ENCODE data around the gene ST6GAL1.

ST6GAL1 gene

GRCh38 chr3:187074846-187075245 lies 144.5 kb downstream of the ST6GAL1 start:
- no peak for DNase-seq (ENCODE audit: low read depth)
- no peak overlapping the region for H3K4me3 ChIP-seq (ENCODE audit: low read depth, low read length)
- TF ChIP-seq CTCF (IDR thresholded peaks at IDR 0.05; ENCODE audit: low read depth, low read length, missing control alignments), result no peak

DNA sequence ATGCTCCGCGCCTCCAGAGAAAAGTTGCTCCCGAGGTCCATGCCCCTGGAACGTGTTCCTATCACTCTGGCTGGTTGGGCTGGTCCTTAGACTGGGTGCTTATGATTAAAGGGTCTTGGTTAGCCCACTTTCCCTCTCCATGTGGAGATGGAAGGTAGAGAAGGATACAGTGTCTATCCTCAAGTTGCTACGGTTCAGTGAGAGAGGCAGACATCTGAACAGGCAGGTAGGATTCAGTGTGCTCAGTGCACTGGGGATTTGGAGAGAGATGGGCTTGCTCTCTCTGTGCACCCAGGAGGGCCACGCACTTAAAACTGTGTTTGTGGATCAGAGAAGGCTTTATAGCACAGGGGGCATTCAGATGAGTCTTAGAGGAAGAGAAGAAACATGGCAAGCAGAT lies 146.0 kb downstream of the ST6GAL1 start:
- DNase-seq (ENCODE audit: low read depth), result no peak
- H3K4me3 ChIP-seq (ENCODE audit: low read depth, low read length), result no peak overlapping the region
- TF ChIP-seq CTCF (IDR thresholded peaks at IDR 0.05; ENCODE audit: low read depth, low read length, missing control alignments), result no peak

- DNase-seq (ENCODE audit: low read depth), result no peak
- no peak overlapping the region for H3K4me3 ChIP-seq (ENCODE audit: low read depth, low read length)
- no peak for TF ChIP-seq CTCF (IDR thresholded peaks at IDR 0.05; ENCODE audit: low read depth, low read length, missing control alignments)
Measured at GRCh38 chr3:187077085-187077484, 146.8 kb downstream of the ST6GAL1 start.

DNA sequence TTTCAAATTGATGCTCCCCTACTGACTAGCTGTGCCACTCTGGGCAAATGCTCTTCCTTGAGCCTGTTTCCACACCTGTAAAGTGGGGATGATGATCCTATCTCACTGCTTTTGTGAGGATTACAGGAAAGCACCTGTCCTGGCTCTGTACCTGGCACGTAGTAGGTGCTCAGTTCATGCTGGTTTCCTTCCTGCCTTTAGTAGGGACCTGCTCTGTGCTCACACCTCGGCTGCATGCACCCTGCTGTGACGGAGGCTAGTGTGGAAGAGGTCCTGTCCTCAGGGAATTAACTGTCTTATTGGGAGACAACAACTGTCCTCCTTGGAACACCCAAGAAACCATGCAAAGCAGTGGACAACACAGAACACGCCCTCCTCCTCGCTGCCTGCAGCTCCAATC lies 147.2 kb downstream of the ST6GAL1 start:
- H3K4me3 ChIP-seq (ENCODE audit: low read depth, low read length), result no peak overlapping the region
- no peak for DNase-seq (ENCODE audit: low read depth)
- no peak for TF ChIP-seq CTCF (IDR thresholded peaks at IDR 0.05; ENCODE audit: low read depth, low read length, missing control alignments)

DNA sequence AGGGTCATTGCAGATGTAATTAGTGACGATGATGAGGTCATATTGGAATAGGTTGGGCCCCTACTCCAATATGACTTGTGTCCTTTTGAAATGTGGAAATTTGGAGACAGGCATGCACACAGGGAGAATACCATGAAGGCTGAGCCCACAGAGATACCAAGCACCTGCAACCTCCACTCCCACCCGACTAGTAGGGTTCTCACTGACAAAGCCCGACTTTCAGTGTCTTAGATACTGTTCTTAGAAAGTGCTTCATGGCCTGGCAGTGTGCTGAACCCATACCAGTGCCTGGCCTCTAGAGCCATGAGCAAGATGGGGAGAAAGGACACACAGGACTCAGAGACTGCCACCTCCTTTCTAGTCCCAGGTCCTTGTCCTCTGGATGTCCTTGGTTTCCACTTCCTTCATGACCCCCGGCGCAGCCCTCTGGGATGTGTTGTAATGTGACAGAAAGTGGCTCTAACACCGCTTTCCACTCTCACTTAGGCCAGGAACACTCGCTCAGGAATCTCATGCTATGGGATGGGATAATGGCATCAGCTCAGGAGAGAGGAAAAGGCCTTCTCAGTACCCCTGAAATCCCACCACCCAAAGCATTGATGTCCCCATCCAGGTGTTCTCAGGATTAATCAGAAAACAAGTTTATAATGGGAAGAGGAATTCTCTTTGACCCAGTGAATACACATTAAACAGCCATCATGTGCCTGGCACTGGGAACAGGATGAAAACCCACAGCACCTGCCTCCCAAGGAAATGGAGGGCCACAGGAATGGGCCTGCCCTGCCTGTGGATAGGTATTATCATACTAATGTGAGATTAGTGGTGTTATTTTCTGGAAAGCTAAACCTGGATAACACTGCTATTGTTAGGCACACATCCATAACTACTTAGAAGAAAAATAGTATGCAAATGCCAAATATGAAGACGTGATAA lies 149.0 kb downstream of the ST6GAL1 start:
- no peak for TF ChIP-seq CTCF (IDR thresholded peaks at IDR 0.05; ENCODE audit: low read depth, low read length, missing control alignments)
- no peak for DNase-seq (ENCODE audit: low read depth)
- no peak overlapping the region for H3K4me3 ChIP-seq (ENCODE audit: low read depth, low read length)

- no peak for DNase-seq (ENCODE audit: low read depth)
- no peak overlapping the region for H3K4me3 ChIP-seq (ENCODE audit: low read depth, low read length)
- TF ChIP-seq CTCF (IDR thresholded peaks at IDR 0.05; ENCODE audit: low read depth, low read length, missing control alignments), result no peak
Measured at GRCh38 chr3:187080799-187081450, 150.6 kb downstream of the ST6GAL1 start.
